Activated T-cell treated with anti-CD3 and anti-CD28 coated beads, Interleukin-2, amount 50 U/mL, for 4 hours (primary cell): ENCODE data around the gene LTA. TPM values are rescaled to one million over a fixed set of nuclear protein-coding genes. Genes with fewer than 3 reads are reported as not detected.

Experiments
- ATAC-seq, 2 donors: fragments of 200-7000 bp; cut with Tn5 transposase; one replicate each; pipeline ENCODE4 v1.10.0; 2021
- DNase-seq: peaks from one replicate; pipeline ENCODE4 v3.0.0-alpha.2; 2020
- H3K27me3 Mint-ChIP-seq: one replicate; pipeline ENCODE4 v1.8.0; 2021; ENCODE audit warnings: low read depth, mixed read lengths
- H3K36me3 Mint-ChIP-seq: one replicate; pipeline ENCODE4 v1.8.0; 2022; ENCODE audit warnings: mixed read lengths; ENCODE audit not compliant: insufficient read depth
- H3K4me1 Mint-ChIP-seq: one replicate; pipeline ENCODE4 v1.8.0; 2021; ENCODE audit warnings: low read depth, mixed read lengths
- H3K4me3 Mint-ChIP-seq: one replicate; pipeline ENCODE4 v1.8.0; 2021; ENCODE audit warnings: mild to moderate bottlenecking, moderate library complexity, mixed read lengths
- H3K9me3 Mint-ChIP-seq: one replicate; pipeline ENCODE4 v1.8.0; 2021; ENCODE audit warnings: mixed read lengths
- total RNA-seq, 3 donors: library from RNA; stranded (reverse); gene quantifications; one replicate each; pipeline ENCODE4 v1.2.1, GENCODE V29; 2021

The LTA gene
- total RNA-seq, 3 donors from 2014 or later, result 1,238 to 1,641 (median 1,296) TPM

DNA sequence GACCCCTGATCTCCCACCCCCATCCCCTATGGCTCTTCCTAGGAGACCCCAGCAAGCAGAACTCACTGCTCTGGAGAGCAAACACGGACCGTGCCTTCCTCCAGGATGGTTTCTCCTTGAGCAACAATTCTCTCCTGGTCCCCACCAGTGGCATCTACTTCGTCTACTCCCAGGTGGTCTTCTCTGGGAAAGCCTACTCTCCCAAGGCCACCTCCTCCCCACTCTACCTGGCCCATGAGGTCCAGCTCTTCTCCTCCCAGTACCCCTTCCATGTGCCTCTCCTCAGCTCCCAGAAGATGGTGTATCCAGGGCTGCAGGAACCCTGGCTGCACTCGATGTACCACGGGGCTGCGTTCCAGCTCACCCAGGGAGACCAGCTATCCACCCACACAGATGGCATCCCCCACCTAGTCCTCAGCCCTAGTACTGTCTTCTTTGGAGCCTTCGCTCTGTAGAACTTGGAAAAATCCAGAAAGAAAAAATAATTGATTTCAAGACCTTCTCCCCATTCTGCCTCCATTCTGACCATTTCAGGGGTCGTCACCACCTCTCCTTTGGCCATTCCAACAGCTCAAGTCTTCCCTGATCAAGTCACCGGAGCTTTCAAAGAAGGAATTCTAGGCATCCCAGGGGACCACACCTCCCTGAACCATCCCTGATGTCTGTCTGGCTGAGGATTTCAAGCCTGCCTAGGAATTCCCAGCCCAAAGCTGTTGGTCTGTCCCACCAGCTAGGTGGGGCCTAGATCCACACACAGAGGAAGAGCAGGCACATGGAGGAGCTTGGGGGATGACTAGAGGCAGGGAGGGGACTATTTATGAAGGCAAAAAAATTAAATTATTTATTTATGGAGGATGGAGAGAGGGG is 1.4 kb downstream of the LTA start:
- no peaks in the 10 kb centered on the region for H3K9me3 Mint-ChIP-seq
- no peaks in the 10 kb centered on the region for H3K27me3 Mint-ChIP-seq
- peaks cover 48% of the 10 kb centered on the region for H3K36me3 Mint-ChIP-seq
- peak overlapping the region; percentile 96 for H3K4me3 Mint-ChIP-seq
- ATAC-seq (no peak), DNase-seq (no peak)
- H3K4me1 Mint-ChIP-seq, result peaks cover 77% of the 10 kb centered on the region

GRCh38 chr6:31574106-31575061 is 2.3 kb downstream of the LTA start:
- H3K36me3 Mint-ChIP-seq, result peaks cover 54% of the 10 kb centered on the region
- peak; percentile 6 to 7 for ATAC-seq

DNA sequence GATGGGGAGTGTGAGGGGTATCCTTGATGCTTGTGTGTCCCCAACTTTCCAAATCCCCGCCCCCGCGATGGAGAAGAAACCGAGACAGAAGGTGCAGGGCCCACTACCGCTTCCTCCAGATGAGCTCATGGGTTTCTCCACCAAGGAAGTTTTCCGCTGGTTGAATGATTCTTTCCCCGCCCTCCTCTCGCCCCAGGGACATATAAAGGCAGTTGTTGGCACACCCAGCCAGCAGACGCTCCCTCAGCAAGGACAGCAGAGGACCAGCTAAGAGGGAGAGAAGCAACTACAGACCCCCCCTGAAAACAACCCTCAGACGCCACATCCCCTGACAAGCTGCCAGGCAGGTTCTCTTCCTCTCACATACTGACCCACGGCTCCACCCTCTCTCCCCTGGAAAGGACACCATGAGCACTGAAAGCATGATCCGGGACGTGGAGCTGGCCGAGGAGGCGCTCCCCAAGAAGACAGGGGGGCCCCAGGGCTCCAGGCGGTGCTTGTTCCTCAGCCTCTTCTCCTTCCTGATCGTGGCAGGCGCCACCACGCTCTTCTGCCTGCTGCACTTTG is 3.3 kb downstream of the LTA start, which contains the start of gene TNF:
TNF (plus strand) TSS at position 231 of the 567 bp plus-strand sequence; CDS start at position 408, 177 bp downstream.
- DNase-seq, result peak; percentile 80
- H3K4me3 Mint-ChIP-seq, result peak within 1 kb of the TSS; percentile 96
- no peaks in the 10 kb centered on the region for H3K27me3 Mint-ChIP-seq
- H3K36me3 Mint-ChIP-seq, result peaks cover 53% of the 10 kb centered on the region
- H3K9me3 Mint-ChIP-seq, result no peaks in the 10 kb centered on the region
- peak; percentile 21 to 23 for ATAC-seq
- H3K4me1 Mint-ChIP-seq, result peaks cover 73% of the 10 kb centered on the region

More at GRCh38 chr6:31574106-31575061, 2.3 kb downstream of the LTA start:
- DNase-seq, result no peak
- Mint-ChIP-seq H3K9me3 (no peaks in the 10 kb centered on the region), H3K4me3 (peak overlapping the region; percentile 96), H3K4me1 (peaks cover 77% of the 10 kb centered on the region), H3K27me3 (no peaks in the 10 kb centered on the region)

GRCh38 chr6:31575952-31576685 is 4.0 kb downstream of the LTA start:
- peak overlapping the region; percentile 96 for H3K4me3 Mint-ChIP-seq
- no peaks in the 10 kb centered on the region for H3K9me3 Mint-ChIP-seq
- no peak for DNase-seq
- ATAC-seq, result no peak
- no peaks in the 10 kb centered on the region for H3K27me3 Mint-ChIP-seq
- H3K4me1 Mint-ChIP-seq, result peaks cover 72% of the 10 kb centered on the region
- peaks cover 57% of the 10 kb centered on the region for H3K36me3 Mint-ChIP-seq

DNA sequence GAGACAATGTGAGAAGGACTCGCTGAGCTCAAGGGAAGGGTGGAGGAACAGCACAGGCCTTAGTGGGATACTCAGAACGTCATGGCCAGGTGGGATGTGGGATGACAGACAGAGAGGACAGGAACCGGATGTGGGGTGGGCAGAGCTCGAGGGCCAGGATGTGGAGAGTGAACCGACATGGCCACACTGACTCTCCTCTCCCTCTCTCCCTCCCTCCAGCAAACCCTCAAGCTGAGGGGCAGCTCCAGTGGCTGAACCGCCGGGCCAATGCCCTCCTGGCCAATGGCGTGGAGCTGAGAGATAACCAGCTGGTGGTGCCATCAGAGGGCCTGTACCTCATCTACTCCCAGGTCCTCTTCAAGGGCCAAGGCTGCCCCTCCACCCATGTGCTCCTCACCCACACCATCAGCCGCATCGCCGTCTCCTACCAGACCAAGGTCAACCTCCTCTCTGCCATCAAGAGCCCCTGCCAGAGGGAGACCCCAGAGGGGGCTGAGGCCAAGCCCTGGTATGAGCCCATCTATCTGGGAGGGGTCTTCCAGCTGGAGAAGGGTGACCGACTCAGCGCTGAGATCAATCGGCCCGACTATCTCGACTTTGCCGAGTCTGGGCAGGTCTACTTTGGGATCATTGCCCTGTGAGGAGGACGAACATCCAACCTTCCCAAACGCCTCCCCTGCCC is 4.9 kb downstream of the LTA start:
- Mint-ChIP-seq H3K36me3 (peaks cover 60% of the 10 kb centered on the region), H3K27me3 (no peaks in the 10 kb centered on the region), H3K4me1 (peaks cover 66% of the 10 kb centered on the region), H3K4me3 (peak overlapping the region; percentile 96), H3K9me3 (no peaks in the 10 kb centered on the region)
- DNase-seq (no peak), ATAC-seq (no peak)

DNA sequence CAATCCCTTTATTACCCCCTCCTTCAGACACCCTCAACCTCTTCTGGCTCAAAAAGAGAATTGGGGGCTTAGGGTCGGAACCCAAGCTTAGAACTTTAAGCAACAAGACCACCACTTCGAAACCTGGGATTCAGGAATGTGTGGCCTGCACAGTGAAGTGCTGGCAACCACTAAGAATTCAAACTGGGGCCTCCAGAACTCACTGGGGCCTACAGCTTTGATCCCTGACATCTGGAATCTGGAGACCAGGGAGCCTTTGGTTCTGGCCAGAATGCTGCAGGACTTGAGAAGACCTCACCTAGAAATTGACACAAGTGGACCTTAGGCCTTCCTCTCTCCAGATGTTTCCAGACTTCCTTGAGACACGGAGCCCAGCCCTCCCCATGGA is 5.5 kb downstream of the LTA start:
- no peak for ATAC-seq
- DNase-seq, result no peak

GRCh38 chr6:31578184-31579118 is 6.4 kb downstream of the LTA start:
- Mint-ChIP-seq H3K27me3 (no peaks in the 10 kb centered on the region), H3K4me1 (peaks cover 66% of the 10 kb centered on the region), H3K4me3 (peak overlapping the region; percentile 96), H3K36me3 (peaks cover 51% of the 10 kb centered on the region), H3K9me3 (no peaks in the 10 kb centered on the region)
- no peak for DNase-seq
- no peak for ATAC-seq

More for the DNA sequence above, 5.5 kb downstream of the LTA start:
- Mint-ChIP-seq H3K9me3 (no peaks in the 10 kb centered on the region), H3K27me3 (no peaks in the 10 kb centered on the region), H3K4me3 (peak overlapping the region; percentile 96), H3K36me3 (peaks cover 58% of the 10 kb centered on the region), H3K4me1 (peaks cover 68% of the 10 kb centered on the region)

GRCh38 chr6:31579119-31579505 is 7.0 kb downstream of the LTA start:
- DNase-seq (no peak), ATAC-seq (no peak)
- Mint-ChIP-seq H3K9me3 (no peaks in the 10 kb centered on the region), H3K27me3 (no peaks in the 10 kb centered on the region), H3K4me3 (peak overlapping the region; percentile 96), H3K36me3 (peaks cover 46% of the 10 kb centered on the region), H3K4me1 (peaks cover 66% of the 10 kb centered on the region)

GRCh38 chr6:31579546-31580437 is 7.7 kb downstream of the LTA start:
- H3K4me1 Mint-ChIP-seq, result peaks cover 66% of the 10 kb centered on the region
- no peak for ATAC-seq
- peaks cover 43% of the 10 kb centered on the region for H3K36me3 Mint-ChIP-seq
- no peak for DNase-seq
- H3K27me3 Mint-ChIP-seq, result no peaks in the 10 kb centered on the region
- no peaks in the 10 kb centered on the region for H3K9me3 Mint-ChIP-seq
- peak overlapping the region; percentile 96 for H3K4me3 Mint-ChIP-seq

DNA sequence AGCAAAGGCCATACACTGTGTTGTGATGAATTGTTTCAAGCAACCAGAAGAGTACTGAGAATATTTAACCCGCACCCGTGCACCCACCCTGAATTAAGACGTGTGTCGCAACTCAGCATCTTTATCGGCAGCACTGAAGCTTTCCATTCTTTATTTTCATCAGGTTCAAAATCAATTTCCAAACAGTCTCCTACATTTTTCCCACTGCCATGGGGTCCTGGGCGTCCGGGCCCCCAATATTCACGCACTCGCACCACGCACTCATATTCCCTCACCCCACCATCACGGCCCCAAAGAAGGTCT is 8.3 kb downstream of the LTA start:
- peak overlapping the region; percentile 96 for H3K4me3 Mint-ChIP-seq
- H3K4me1 Mint-ChIP-seq, result peaks cover 66% of the 10 kb centered on the region
- DNase-seq (no peak), ATAC-seq (no peak)
- H3K36me3 Mint-ChIP-seq, result peaks cover 42% of the 10 kb centered on the region
- no peaks in the 10 kb centered on the region for H3K27me3 Mint-ChIP-seq
- no peaks in the 10 kb centered on the region for H3K9me3 Mint-ChIP-seq

GRCh38 chr6:31580807-31581433 is 8.8 kb downstream of the LTA start:
- DNase-seq (peak; percentile 90), ATAC-seq (peak; percentile 77 to 81)
- peaks cover 69% of the 10 kb centered on the region for H3K4me1 Mint-ChIP-seq
- H3K9me3 Mint-ChIP-seq, result no peaks in the 10 kb centered on the region
- H3K27me3 Mint-ChIP-seq, result no peaks in the 10 kb centered on the region
- H3K36me3 Mint-ChIP-seq, result peaks cover 37% of the 10 kb centered on the region
- H3K4me3 Mint-ChIP-seq, result peak overlapping the region; percentile 96
